ENCODE results near the gene SLC25A19. TPM values are rescaled to one million over a fixed set of nuclear protein-coding genes. Genes with fewer than 3 reads are reported as not detected.

The SLC25A19 gene
- total and polyA plus RNA-seq, 3 donors from 2014 or later = 34.3 to 98.0 (median 44.6) TPM

- Histone ChIP-seq H3K4me3 (no peak overlapping the region), H3K9me3 (no peaks in the 10 kb centered on the region), H3K36me3 (ENCODE audit: low read depth, missing control alignments) (no peaks in the 10 kb centered on the region), H3K27ac (peak overlapping the region in 1 of 2 donors; percentile 53), H3K4me1 (no peaks in the 10 kb centered on the region), H3K27me3 (no peaks in the 10 kb centered on the region)
- TF ChIP-seq POLR2A (IDR thresholded peaks at IDR 0.05) (no peak), CTCF (IDR thresholded peaks at IDR 0.05) (no peak)
- DNase-seq = no peak
- intact Hi-C loops (cut with DNase I; ENCODE audit: low total_unique reads) = no loop called here
- WGBS, 2 donors = 54 to 64% methylated on average over 11 of the region's 11 CpGs
These were observed 39.2 kb downstream of the SLC25A19 start for GRCh38 chr17:75250009-75250471.

DNA sequence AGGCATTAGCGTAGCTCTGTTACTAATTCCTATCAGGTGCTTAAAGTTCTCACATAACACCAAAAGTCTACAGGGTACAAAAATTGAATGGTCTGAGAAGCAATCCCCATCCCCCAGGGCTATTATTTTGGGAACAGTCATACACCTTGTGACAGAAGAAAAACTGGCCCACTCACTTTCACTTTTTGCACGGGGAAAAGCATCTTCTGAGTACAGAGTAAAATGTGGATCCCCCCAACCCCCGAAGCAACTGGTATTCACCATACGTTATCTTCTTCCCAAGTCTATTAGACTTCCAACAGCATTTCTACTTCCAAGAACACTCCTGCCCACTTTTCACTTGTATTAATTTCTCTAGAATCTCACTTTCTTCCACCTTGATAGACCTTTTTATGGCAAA is 39.7 kb downstream of the SLC25A19 start:
- intact Hi-C loops (cut with DNase I; ENCODE audit: low total_unique reads) = no loop called here
- no peak overlapping the region for H3K27ac ChIP-seq
- no peak overlapping the region for H3K4me3 ChIP-seq
- no peak for TF ChIP-seq POLR2A (IDR thresholded peaks at IDR 0.05)
- no peak for TF ChIP-seq CTCF (IDR thresholded peaks at IDR 0.05)
- H3K4me1 ChIP-seq = no peaks in the 10 kb centered on the region
- no peak for DNase-seq
- WGBS, 2 donors = 67 to 75% methylated on average over 4 of the region's 4 CpGs
- H3K9me3 ChIP-seq = no peaks in the 10 kb centered on the region
- no peaks in the 10 kb centered on the region for H3K27me3 ChIP-seq
- no peaks in the 10 kb centered on the region for H3K36me3 ChIP-seq (ENCODE audit: low read depth, missing control alignments)

- H3K27me3 ChIP-seq = no peaks in the 10 kb centered on the region
- no peak overlapping the region for H3K27ac ChIP-seq
- no peaks in the 10 kb centered on the region for H3K9me3 ChIP-seq
- WGBS, 2 donors = 89 to 93% methylated on average over 1 to 12 of the region's 12 CpGs
- TF ChIP-seq CTCF (IDR thresholded peaks at IDR 0.05) = no peak
- no peak for TF ChIP-seq POLR2A (IDR thresholded peaks at IDR 0.05)
- H3K36me3 ChIP-seq (ENCODE audit: low read depth, missing control alignments) = peaks cover 2% of the 10 kb centered on the region
- no peaks in the 10 kb centered on the region for H3K4me1 ChIP-seq
- DNase-seq = no peak
- intact Hi-C loops (cut with DNase I; ENCODE audit: low total_unique reads) = no loop called here
- H3K4me3 ChIP-seq = no peak overlapping the region
These were observed 42.8 kb downstream of the SLC25A19 start for GRCh38 chr17:75246404-75246803.

GRCh38 chr17:75245011-75245410 is 44.2 kb downstream of the SLC25A19 start:
- no peak for DNase-seq
- H3K4me3 ChIP-seq = no peak overlapping the region
- 88 to 90% methylated on average over 6 of the region's 6 CpGs for WGBS, 2 donors
- TF ChIP-seq CTCF (IDR thresholded peaks at IDR 0.05) (no peak), POLR2A (IDR thresholded peaks at IDR 0.05) (no peak)
- peaks cover 2% of the 10 kb centered on the region for H3K36me3 ChIP-seq (ENCODE audit: low read depth, missing control alignments)
- H3K4me1 ChIP-seq = peaks cover 10% of the 10 kb centered on the region
- intact Hi-C loops (cut with DNase I; ENCODE audit: low total_unique reads) = no loop called here
- H3K27me3 ChIP-seq = no peaks in the 10 kb centered on the region
- no peaks in the 10 kb centered on the region for H3K9me3 ChIP-seq
- no peak overlapping the region for H3K27ac ChIP-seq

DNA sequence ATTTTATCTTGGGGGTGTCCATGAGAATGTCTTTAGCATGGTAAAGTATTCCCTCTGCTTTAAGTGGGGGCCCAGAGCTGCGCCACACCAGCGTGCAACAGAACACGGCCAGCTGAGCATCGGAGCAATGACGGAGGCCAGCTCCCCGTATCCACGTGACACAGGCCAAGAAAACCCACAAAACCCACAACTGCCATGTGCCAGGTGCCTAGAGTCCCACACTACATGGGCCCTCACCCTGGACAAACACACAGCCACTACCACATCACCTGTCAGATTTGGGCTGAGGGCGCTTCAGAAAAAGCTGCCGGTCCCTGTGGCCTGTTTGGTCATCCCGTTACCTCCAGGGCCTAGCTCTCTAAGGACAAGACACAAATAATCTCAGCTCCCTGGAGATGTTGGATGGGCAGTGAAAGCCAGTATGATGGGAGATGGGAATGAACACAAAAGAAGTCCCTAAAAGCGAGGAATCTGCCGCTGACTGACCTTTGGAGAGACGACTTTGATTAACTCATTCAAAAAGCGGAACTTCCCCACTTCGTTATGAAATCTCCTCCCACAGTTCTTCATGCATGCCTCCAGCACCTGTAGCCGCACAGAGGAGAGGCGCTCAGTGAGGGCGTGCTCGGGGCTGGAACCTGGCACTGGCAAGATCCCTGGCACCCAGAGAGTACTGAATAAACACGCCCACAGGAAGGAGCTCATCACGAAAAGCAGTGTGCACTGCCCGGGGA is 44.9 kb downstream of the SLC25A19 start:
- no peaks in the 10 kb centered on the region for H3K27me3 ChIP-seq
- WGBS, 2 donors = 85% methylated on average over 22 of the region's 22 CpGs
- H3K36me3 ChIP-seq (ENCODE audit: low read depth, missing control alignments) = peaks cover 2% of the 10 kb centered on the region
- H3K4me1 ChIP-seq = peaks cover 14% of the 10 kb centered on the region
- no peak for DNase-seq
- no peak overlapping the region for H3K4me3 ChIP-seq
- TF ChIP-seq POLR2A (IDR thresholded peaks at IDR 0.05) = no peak
- TF ChIP-seq CTCF (IDR thresholded peaks at IDR 0.05) = no peak
- H3K9me3 ChIP-seq = no peaks in the 10 kb centered on the region
- intact Hi-C loops (cut with DNase I; ENCODE audit: low total_unique reads) = no loop called here
- H3K27ac ChIP-seq = no peak overlapping the region
